CD4-positive, alpha-beta memory T cell (primary cell): Measurements from ENCODE around the gene SPATA31C1. TPM values are rescaled to one million over a fixed set of nuclear protein-coding genes. Genes with fewer than 3 reads are reported as not detected.

ENCODE experiments used
- CTCF ChIA-PET: fragments of 350-600 bp; sonication (Branson Sonifier 250); formaldehyde crosslinking; loops from one replicate; lab custom pipeline; 2021; ENCODE audit warnings: inconsistent platforms; ENCODE audit not compliant: partially characterized antibody; lab: Charles Lee
- POLR2A ChIA-PET: fragments of 350-600 bp; sonication (Branson Sonifier 250); formaldehyde crosslinking; loops from one replicate; lab custom pipeline; 2021; ENCODE audit not compliant: partially characterized antibody; lab: Charles Lee
- DNase-seq, 5 donors: peaks; one replicate each; pipeline versions ENCODE4 v3.0.0 to v3.0.0-alpha.2; 2020 to 2022; ENCODE audit warnings: mixed read lengths in 1 of 5
- H3K27ac ChIP-seq: one replicate; pipeline ENCODE4 v1.7.0; 2013; ENCODE audit warnings: low read depth, low read length
- H3K27me3 ChIP-seq: 2 replicates; pipeline ENCODE4 v1.7.0; 2013; ENCODE audit warnings: mild to moderate bottlenecking, low read length, moderate library complexity; ENCODE audit not compliant: insufficient read depth
- H3K36me3 ChIP-seq: 2 replicates; pipeline ENCODE4 v1.7.0; 2013; ENCODE audit warnings: mild to moderate bottlenecking, low read length, moderate library complexity; ENCODE audit not compliant: insufficient read depth
- H3K4me1 ChIP-seq: 2 replicates; pipeline ENCODE4 v1.7.0; 2013; ENCODE audit warnings: mild to moderate bottlenecking, low read length, moderate library complexity; ENCODE audit not compliant: insufficient read depth
- H3K4me3 ChIP-seq, 2 donors: one replicate each; pipeline ENCODE4 v1.7.0; 2013; ENCODE audit warnings: low read length in 2 of 2, mild to moderate bottlenecking in 1 of 2
- H3K9me3 ChIP-seq, 2 donors: one replicate each; pipeline ENCODE4 v1.7.0; 2013; ENCODE audit warnings: low read length in 2 of 2, control low read depth in 1 of 2; ENCODE audit not compliant: control insufficient read depth in 1 of 2
- H3K27ac Mint-ChIP-seq, 7 donors: one replicate each; pipeline ENCODE4 v1.8.0; 2020 to 2021; ENCODE audit warnings: mixed read lengths in 7 of 7, mild to moderate bottlenecking in 6 of 7, inconsistent platforms in 3 of 7, moderate library complexity in 3 of 7
- H3K27me3 Mint-ChIP-seq, 2 donors: one replicate each; pipeline ENCODE4 v1.8.0; 2020 to 2021; ENCODE audit warnings: mixed read lengths in 2 of 2
- H3K36me3 Mint-ChIP-seq, 2 donors: one replicate each; pipeline ENCODE4 v1.8.0; 2020 to 2021; ENCODE audit warnings: mixed read lengths in 2 of 2, inconsistent platforms in 1 of 2, mild to moderate bottlenecking in 1 of 2
- H3K4me1 Mint-ChIP-seq, 4 donors: one replicate each; pipeline ENCODE4 v1.8.0; 2020 to 2021; ENCODE audit warnings: mixed read lengths in 4 of 4, mild to moderate bottlenecking in 1 of 4
- H3K4me3 Mint-ChIP-seq, 8 donors: one replicate each; pipeline ENCODE4 v1.8.0; 2020 to 2021; ENCODE audit warnings: mixed read lengths in 8 of 8, mild to moderate bottlenecking in 7 of 8, moderate library complexity in 6 of 8, inconsistent platforms in 3 of 8
- H3K9me3 Mint-ChIP-seq, 8 donors: one replicate each; pipeline ENCODE4 v1.8.0; 2020 to 2021; ENCODE audit warnings: mixed read lengths in 8 of 8, mild to moderate bottlenecking in 5 of 8, inconsistent platforms in 3 of 8, moderate library complexity in 1 of 8
- intact Hi-C: fragments of 100-400 bp; cut with micrococcal nuclease; formaldehyde crosslinking; loops from one replicate; pipeline ENCODE4 v1.15.1; 2023
- polyA plus RNA-seq, 2 donors: library from polyadenylated mRNA; unstranded; fragments of 300-500 nt; fragmentation: Illumina TruSeq; gene quantifications; one replicate each; pipeline ENCODE4 v1.2.3, GENCODE V29; 2021
- total RNA-seq, 2 experiments: library from RNA; stranded (reverse); gene quantifications; one replicate each; pipeline ENCODE4 v1.2.3, GENCODE V29; 2021

Gene SPATA31C1
- total and polyA plus RNA-seq, 4 experiments from 2014 or later: not detected

DNA sequence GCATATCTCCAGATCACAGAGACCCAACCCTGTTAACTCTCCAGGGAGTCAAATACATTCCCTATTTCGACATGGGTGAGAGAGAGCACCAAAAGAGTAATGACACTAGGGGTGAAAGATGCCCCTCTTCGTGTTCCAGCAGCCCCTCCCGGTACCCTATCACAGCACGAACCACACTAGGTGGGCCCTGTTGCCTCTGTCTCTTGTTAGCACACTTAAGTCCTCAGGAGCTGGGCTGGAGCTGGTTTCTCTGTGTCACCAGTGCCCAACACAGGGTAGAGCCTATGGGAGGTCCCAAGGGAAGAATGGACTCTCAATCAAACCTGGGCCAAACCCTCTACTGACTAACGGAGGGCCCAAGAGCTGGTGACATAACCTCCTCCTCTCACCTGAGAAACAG, 55.4 kb downstream of the SPATA31C1 start:
- DNase-seq: no peak
- H3K36me3 ChIP-seq: no peaks in the 10 kb centered on the region
- no peak overlapping the region for H3K4me3 ChIP-seq
- Mint-ChIP-seq H3K4me3 (peak overlapping the region; percentile 92 to 99 (median 96)), H3K27ac (peak overlapping the region; percentile 95 to 100 (median 99)), H3K9me3 (peaks cover 0 to 2% (median 0%) of the 10 kb centered on the region in 8 donors), H3K4me1 (peaks cover 16 to 35% (median 29%) of the 10 kb centered on the region in 4 donors), H3K36me3 (peaks cover 13 to 31% of the 10 kb centered on the region in 2 donors), H3K27me3 (peaks cover 0 to 2% of the 10 kb centered on the region in 2 donors)
- H3K27me3 ChIP-seq: no peaks in the 10 kb centered on the region
- H3K4me1 ChIP-seq: peaks cover 17% of the 10 kb centered on the region
- H3K27ac ChIP-seq: peak overlapping the region; percentile 87
- POLR2A ChIA-PET: no interaction called here
- CTCF ChIA-PET: no interaction called here
- H3K9me3 ChIP-seq: no peaks in the 10 kb centered on the region
- intact Hi-C loops: loop anchor here (5.0 to 10.0 kb wide), 3 partner anchors 248 to 1026 kb away; partner anchors contain the start of genes CTSL and GAS1

Other genes starting within 250 kb of the SPATA31C1 start
- 10 to 100 TPM; 65.7 to 71.4 TPM for gene CTSL, start 191.8 kb upstream of the SPATA31C1 start, total RNA-seq
- 10 to 100 TPM in 1 of 2 donors, 1 to 10 TPM in 1; 7.3 to 14.8 TPM for gene CTSL, start 191.8 kb upstream of the SPATA31C1 start, polyA plus RNA-seq
- gene SPATA31E1, start 35.1 kb upstream of the SPATA31C1 start, total RNA-seq: not detected
- gene SPATA31E1, start 35.1 kb upstream of the SPATA31C1 start, polyA plus RNA-seq: not detected
- 1 to 10 TPM; 8.5 to 8.8 TPM for gene CDK20, start 56.6 kb downstream of the SPATA31C1 start, total RNA-seq
- gene CDK20, start 56.6 kb downstream of the SPATA31C1 start, polyA plus RNA-seq: 1 to 10 TPM; 5.6 to 7.0 TPM
- gene SPATA31C2, start 220.5 kb downstream of the SPATA31C1 start, total RNA-seq: not detected
- under 1 TPM in 1 of 2 donors, not detected in 1; 0.10 TPM for gene SPATA31C2, start 220.5 kb downstream of the SPATA31C1 start, polyA plus RNA-seq